Mammary epithelial cell (primary cell): ENCODE results near the gene APP.

ENCODE experiments used
- CTCF ChIP-seq, 2 donors: IDR thresholded peaks in 1 of 2; conservative IDR thresholded peaks in 1 of 2; 2 replicates each; pipeline ENCODE4 v1.5.1; 2011 to 2012; ENCODE audit warnings: inconsistent platforms in 2 of 2, low read length in 2 of 2, mild to moderate bottlenecking in 2 of 2, control low read depth in 1 of 2, low read depth in 1 of 2; ENCODE audit not compliant: insufficient read depth in 1 of 2; ENCODE audit errors: extremely low read depth in 1 of 2
- EZH2 ChIP-seq: IDR thresholded peaks from 2 replicates; pipeline ENCODE4 v1.6.1; 2012; ENCODE audit warnings: low read length, inconsistent platforms, borderline replicate concordance

- TF ChIP-seq CTCF (conservative IDR thresholded peaks at IDR 0.05 in 1 of 2, IDR thresholded peaks at IDR 0.05 in 1 of 2; ENCODE audit: extremely low read depth in 1 of 2, insufficient read depth in 1 of 2, low read depth in 1 of 2, low read length in 2 of 2) (peak in 1 of 2 donors; percentile 21), EZH2 (no peak)
Measured at GRCh38 chr21:26032263-26032662, 138.3 kb downstream of the APP start.
